HG03064 (cell line): Measurements from ENCODE around the gene NINJ1.

Experiments
- ATAC-seq: cut with Tn5 transposase; IDR thresholded peaks from one replicate; pipeline ENCODE4 v1.9.1; 2021; ENCODE audit warnings: low read depth; ENCODE audit not compliant: unreplicated experiment

Gene NINJ1

GRCh38 chr9:93133681-93134014 is 403 bp downstream of the NINJ1 start:
- no peak for ATAC-seq

DNA sequence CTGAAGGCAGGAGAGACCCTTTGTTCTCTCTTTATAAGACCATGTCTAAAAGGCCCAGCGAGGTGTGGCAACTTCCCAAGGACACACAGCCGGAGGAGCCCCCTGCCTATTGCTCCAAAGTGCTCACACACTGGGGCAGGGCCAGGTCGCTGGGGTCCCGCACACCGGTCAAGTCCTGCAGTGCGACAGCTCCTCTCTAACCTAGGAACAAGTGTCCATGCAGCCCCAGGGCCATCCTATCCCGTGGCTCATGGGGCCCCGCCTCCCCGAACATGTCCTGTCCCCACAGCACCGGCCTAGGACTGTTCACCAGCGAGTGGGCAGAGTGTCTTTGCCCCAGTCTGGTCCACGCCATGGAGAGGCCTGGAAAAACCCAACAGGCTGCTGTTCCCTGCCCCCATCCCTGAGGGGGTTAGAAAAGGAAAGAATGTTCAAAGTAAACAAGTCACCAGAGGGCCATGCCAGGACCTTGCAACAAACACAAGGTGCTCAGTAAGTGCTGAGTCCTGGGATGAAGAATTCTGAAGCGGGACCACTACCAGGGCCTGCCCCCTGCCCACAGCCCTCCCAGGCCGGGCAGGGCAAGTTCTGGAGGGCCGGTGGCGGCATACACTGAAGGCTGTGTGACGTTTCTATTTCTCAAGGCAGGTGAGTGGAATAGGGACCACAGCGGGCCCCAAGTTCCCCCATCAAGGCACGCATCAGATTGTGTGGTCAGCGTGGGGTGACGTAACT is 938 bp downstream of the NINJ1 start:
- peak; percentile 38 for ATAC-seq

- no peak for ATAC-seq
Measured at GRCh38 chr9:93132287-93132927, 1.6 kb downstream of the NINJ1 start.

DNA sequence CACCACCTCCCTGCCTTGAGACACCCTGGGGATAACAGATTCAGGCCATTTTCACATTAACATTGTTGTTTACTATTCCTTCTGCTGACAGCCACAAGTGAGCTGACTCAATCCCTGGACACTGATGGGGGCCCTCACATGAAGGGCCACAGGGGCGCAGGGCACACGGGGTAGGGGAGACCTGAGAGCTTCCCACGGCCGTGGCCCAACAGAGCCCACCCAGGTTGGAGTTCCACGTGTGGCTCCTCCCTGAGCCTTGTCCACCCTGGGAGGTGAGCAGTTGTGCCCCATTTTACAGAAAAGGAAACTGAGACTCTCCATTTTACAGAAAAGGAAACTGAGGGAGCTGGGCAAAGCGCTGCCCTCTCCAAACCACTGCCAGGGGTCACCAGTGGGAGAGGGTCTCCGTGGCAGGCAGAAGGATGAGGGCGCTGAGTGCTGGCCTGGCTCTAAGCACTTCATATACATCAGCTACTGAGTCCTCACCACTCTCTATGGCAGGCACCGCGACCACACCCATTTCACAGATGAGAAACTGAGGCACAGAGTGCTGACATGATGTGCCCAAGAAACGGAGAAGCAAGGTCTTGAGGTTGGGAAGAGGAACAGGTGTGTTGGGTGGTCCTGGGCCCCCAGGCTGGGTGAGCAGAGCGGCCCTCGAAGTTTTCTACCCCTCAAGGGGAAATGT is 2.3 kb downstream of the NINJ1 start:
- ATAC-seq, result no peak

DNA sequence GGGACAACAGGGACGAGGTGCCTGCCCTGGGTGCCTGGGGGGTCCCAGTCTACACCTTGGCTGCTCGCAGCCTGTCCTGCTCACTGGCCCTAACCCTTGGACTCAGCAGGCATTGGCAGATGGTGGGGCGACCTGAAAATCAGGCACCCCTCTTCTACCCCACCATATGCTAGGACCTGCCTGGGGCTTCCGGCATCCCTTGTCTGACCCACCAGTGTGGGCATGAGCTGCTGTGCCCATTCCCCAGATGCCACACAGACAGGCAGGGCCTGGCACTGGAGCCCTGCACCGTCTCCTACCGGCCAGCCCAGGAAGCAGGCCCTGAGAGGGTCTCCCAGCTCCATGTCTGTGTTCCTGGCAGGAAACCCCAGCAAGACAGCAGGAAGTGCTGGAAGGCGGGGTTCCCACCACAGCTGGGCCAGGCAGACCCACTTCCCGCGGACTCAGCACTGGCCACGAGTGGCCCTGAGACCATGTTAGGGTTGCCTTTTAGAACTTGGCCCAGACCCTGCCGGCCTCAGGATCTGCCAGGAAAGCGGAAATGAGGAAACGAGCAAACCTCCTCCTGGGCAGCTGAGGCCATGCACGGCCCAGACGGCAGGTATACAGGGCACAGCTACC is 3.1 kb downstream of the NINJ1 start:
- no peak for ATAC-seq

GRCh38 chr9:93129691-93130500 is 4.2 kb downstream of the NINJ1 start:
- no peak for ATAC-seq

DNA sequence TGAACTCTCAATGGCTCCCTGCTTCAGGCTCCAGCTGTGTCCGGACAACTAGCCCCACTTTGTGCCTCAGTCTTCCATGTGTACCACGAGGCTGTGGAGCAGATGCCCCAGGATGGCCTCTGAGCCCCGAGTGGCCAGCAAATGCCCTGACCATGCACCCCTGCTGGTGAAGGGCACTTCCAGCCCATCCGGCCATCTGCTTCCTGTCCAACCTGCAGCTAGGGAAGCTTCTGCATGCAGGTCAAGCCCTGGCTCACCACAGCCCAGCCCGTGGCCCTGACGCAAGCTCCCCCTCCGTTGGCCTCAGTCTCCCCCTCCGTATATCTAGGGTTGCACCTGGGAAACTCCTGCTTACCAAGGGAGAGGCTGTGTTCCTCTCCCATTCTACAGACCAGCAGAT is 4.8 kb downstream of the NINJ1 start:
- no peak for ATAC-seq

DNA sequence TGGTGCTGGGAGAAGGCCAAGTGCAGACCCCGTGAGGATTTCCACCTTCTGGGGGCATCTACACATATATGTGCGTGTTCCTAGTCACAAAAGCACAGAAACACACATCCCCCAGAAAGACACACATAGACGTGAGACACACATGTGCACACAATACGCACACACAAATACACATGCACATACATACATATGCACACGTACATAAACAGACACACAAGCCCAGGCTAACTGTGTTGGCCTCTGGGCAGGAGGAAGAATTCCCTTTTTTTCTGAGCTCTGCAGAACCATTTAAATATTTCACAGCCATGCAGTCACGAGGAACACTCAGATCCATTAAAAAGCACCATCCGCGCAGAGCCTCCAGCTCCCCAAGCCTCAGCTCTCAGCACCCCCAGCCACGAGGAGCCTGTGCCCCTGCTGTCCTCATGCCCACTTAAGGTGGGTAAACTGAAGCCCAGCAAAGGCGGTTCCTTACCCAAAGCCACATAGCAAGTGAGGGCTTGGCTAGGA is 5.3 kb downstream of the NINJ1 start:
- ATAC-seq, result no peak

- ATAC-seq, result no peak
Measured at GRCh38 chr9:93128011-93128714, 5.9 kb downstream of the NINJ1 start.

- ATAC-seq, result no peak
Measured at GRCh38 chr9:93127395-93127911, 6.6 kb downstream of the NINJ1 start.

- no peak for ATAC-seq
Measured at GRCh38 chr9:93126825-93127368, 7.2 kb downstream of the NINJ1 start.

DNA sequence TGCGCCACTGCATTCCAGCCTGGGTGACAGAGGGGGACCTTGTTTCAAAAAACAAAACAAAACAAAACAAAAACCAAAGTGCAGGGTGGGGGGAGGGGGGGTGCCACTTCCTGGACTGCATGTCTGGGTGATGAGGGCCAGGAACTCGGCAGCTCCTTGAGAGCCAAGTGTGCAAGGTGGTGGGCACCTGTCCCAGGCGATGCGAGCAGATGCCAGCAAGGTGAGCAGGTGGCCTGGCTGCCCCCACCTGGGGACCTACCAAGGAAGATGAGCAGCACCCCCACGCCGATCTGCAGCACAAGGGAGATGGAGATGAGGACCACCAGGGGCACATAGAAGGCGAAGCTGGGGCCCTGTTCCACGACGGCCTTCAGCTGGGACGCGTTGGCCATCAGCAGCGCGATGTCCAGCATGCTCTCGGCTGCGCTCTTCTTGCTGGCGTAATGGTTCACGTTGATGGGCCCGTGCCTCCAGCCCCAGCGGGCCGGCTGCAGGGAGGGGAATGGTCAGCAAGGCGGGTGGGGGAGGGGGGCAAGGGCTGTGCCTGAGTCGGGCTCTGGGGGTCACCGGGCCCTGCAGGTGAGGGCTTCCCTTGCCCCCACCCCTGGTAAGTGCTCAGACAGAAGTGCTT is 7.8 kb downstream of the NINJ1 start:
- ATAC-seq, result no peak

DNA sequence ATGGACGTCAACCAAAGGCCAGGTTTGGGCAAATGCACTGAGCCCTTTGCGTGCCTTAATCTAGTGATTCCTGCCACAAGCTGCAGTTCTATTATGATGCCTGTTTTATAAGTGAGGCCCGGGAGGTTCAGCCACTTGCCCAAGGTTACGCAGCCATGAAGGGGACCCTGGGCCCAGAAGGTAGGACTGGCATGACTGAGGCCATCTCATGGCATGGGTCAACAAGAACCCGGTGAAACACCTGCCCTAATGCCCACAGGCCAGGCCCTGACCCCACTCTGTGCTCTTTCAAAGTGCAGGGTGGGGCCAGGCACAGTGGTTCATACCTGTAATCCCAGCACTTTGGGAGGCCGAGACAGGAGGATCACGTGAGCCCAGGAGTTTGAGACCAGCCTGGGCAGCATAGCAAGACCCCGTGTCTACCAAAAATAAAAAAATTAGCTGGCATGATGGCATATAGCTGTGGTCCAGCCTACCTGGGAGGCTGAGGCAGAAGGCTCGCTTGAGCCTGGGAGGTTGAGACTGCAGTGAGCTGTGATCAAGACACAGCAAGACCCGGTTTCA is 8.6 kb downstream of the NINJ1 start:
- ATAC-seq, result no peak

GRCh38 chr9:93124793-93125192 is 9.3 kb downstream of the NINJ1 start:
- ATAC-seq, result no peak

GRCh38 chr9:93123561-93124283 is 10.3 kb downstream of the NINJ1 start:
- ATAC-seq, result no peak

DNA sequence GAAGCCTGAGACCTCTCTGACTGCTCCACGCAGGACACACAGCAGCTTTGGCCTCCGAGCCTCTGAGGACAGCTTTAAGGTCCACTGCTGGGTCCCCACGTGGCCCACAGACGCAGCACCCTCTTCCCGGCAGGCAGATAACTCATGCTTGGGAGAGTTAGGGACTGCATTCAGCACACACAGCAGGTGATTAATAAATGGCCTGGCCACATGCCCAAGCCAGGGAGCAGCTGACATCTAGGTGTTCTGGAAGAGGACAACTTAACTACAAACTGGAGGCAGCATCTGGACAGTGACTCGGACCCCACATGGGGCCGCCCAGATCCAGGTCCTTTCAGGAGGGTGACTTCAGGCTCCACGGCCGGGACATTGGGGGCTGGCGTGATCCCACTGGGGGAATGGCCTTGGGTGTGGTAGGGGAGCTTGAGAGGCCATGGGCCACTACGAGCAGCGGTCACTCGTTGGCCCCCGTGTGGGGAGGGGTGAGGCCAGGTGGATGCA is 11.3 kb downstream of the NINJ1 start:
- ATAC-seq, result no peak

DNA sequence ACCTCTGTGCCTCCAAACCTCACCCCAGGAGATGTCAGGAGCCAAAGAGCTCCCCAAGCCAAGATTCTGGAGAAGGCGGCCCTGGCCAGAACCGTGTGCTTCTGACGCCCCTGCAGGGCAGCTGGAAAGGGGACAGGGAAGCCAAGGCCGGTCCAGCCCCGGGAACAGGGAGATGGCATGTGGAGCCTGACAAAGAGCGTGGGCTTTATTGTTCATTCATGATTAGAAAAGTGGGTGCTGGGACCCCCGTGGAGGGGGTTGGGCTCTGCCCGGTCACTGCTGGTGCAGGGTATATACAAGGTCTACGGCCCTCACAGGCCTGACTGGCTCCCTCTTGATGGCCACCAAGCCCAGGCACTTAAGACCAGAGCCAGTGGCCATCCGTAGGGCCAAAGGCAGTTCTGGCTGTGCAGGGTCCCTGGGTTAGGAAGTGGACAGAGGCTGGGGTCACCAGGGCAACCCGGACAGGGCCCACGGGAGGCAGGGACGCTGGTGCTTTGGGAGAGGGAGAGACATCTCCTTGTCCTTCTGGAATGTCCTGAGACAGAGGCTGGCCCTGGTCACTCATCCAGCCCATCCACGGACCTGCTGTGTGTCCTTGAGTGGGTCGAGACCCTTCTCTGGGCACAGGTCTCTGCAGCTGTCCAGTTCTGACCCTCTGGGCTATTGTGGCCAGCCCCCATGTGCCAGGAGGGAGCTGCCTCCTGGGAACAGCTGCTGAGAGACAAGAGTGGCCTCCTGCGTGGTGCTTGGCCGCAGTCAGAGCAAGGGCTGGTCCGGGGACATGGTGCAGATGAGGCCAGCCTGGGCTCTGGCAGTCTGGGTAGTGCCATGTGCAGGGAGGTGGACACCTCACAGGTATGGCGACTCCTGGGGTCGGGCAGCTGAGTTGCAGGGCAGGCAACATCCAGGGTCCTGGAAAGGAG is 12.5 kb downstream of the NINJ1 start:
- ATAC-seq, result no peak
